GM21381 (cell line): ENCODE measurements around the gene MON2.
A peak's percentile ranks its signal among the peaks of the same experiment; 100 is the strongest.
"Not testable (repeated sequence)": the region's sequence is repeated elsewhere in the genome, so short reads cannot be mapped to it uniquely, and the experiment has no call there.

Source experiments
- ATAC-seq: cut with Tn5 transposase; IDR thresholded peaks from one replicate; pipeline ENCODE4 v1.9.1; 2021; ENCODE audit warnings: mild to moderate bottlenecking, moderate library complexity; ENCODE audit not compliant: unreplicated experiment

The MON2 gene

DNA sequence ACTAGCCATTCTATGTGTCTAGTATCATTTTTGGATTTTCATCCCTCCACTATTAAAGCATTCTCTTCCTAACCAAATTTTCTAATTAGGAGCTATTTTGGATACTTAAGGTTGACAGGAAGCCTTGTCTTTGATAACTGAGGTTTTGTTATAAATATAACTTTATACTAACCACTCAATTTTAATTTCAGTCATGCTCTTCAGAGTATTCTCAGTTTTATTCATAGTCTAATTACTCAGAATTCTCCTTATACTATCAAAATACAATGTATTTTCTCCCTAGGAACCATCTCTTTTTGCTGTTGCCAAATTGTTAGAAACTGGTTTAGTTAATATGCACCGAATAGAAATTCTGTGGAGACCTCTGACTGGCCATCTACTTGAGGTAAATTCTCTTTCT is 76.2 kb downstream of the MON2 start:
- no peak for ATAC-seq

DNA sequence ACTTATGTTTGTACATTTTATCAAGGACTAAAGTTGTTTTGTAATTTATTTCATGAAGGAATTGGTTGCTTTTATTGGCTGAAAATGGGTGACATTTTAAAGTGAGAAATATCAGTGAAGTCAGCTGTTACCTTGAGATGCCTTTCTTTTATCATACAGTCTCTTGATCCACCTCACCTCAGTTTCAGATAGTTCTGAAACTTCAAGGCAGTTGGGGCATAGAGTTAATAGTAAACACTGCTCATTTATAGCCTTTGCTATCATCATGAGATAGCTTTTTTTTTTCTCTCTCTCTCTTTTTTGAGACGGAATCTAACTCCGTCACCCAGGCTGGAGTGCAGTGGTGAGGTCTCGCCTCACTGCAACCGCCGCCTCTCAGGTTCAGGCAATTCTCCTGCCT is 76.7 kb downstream of the MON2 start:
- no peak for ATAC-seq

DNA sequence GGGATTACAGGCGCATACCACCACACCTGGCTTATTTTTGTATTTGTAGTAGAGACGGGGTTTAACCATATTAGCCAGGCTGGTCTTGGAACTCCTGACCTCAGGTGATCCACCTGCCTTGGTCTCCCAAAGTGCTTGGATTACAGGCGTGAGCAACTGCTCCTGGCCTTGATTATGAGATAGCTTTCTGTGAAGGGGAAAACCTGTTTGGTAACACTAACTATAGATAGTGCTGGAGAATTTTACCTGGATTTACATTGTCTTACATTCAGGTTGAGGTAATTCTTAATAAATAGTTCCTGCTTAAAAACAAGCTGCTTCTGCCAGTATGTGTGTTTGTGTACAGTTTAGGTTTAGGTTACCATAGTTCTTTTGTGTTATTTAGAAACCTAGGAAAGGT is 77.1 kb downstream of the MON2 start:
- no peak for ATAC-seq

DNA sequence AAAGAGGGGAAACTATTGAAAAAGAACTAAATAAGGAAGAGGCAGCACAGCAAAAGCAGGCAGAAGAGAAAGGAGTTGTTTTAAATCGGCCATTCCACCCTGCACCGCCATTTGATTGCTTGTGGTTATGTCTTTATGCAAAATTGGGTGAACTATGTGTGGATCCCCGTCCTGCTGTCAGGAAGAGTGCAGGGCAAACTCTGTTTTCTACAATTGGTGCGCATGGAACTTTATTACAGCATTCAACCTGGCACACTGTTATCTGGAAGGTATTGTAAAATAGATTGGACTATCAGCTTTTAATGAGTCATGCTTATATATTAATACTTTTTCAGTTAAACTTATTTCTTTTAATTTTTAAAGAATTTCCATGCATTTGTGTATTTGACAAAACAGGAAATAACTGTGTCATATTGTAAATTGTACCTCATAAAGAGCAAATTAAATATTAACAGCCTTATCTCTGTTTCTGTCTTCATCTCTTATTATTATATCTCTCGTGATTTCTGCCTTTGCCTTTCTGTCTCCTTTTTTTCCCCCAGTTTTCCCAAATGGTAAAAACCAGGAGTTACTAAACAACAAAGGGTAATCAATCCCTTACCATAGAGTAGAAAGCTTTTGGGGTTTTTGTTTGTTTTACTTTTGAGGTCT is 86.4 kb downstream of the MON2 start:
- no peak for ATAC-seq

DNA sequence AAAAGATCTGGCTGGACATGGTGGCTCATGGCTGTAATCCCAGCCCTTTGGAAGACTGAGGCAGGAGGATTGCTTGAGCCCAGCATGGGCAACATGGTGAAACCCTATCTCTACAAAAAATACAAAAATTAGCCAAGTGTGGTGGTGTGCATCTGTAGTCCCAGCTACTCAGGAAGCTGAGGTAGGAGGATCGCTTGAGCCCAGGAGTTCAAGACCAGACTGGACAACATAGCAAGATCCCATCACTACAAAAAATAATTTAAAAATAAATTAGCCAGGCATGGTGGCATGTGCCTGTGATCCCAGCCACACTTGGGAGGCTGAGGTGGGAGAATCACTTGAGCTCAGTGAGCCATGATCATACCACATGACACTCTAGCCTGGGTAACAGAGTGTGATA is 92.7 kb downstream of the MON2 start:
- not testable (repeated sequence) for ATAC-seq

DNA sequence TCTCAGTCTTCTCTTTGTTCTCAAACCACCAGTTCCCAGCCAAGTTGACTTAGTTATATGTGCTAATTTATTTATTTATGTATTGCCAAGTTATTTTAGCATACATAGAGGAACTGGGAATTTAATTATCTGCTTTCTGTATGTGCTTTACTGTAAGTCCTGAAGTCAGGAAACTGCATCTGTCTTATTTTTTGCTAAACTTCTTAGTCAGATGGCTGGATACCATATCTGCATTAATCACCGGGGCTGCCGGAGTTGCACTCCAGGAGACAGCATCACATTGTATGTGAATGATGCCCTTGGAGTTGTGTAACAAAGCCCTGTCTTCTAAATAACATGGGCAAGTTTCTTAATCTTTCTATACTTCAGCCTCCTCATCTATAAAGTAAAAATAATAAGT is 96.2 kb downstream of the MON2 start:
- no peak for ATAC-seq

DNA sequence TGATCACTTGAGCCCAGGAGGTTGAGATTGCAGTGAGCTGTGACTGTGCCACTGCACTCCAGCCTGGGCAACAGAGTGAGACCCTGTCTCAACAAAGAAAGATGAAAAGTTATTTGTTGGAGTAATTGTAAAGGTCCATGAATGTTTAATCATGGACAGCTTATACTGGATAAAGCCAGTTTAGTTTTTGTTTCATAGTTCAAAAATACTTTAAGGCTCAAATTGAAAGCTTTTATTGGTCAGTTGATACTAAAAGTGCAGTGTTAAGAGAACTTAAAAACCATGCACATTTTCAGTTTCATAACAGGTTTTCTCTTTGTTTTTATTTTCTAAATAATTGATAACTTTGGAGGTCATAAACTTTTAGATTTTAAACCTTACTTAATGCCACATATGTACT is 108.4 kb downstream of the MON2 start:
- peak; percentile 70 for ATAC-seq

DNA sequence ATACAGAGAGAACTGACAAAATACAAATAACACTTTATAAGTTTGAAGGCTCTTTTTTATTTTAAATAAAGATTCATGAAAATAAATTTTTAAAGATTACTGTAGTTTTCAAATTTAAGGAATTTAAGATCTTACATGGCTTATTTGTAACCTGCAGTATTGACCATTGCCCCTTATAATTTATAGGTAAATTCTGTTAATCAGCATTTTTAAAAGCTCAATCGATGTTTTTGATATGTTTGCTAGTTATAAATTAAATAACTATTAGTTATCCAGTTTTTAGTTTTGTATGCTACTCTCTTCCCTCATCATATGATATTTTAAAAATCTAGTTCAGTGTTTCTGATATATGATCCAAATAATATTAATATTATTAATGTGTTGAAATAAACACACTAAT is 109.9 kb downstream of the MON2 start:
- no peak for ATAC-seq

DNA sequence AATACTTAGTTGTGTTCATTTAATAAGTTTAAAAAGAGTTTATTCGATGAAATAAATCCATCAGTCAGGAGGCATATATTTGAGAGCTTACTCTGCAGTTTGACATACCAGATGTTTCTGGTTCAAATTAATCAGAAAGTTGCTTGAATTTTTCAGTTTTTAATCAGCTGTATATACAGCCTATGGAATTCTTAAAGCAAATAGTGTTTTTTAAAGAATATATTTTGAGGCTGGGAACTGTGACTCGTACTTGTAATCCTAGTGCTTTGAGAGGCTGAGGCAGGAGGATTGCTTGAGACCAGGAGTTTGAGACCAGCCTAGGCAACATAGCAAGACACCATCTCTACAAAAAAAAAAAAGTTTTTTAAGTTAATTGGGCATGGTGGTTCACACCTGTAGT is 112.1 kb downstream of the MON2 start:
- no peak for ATAC-seq

DNA sequence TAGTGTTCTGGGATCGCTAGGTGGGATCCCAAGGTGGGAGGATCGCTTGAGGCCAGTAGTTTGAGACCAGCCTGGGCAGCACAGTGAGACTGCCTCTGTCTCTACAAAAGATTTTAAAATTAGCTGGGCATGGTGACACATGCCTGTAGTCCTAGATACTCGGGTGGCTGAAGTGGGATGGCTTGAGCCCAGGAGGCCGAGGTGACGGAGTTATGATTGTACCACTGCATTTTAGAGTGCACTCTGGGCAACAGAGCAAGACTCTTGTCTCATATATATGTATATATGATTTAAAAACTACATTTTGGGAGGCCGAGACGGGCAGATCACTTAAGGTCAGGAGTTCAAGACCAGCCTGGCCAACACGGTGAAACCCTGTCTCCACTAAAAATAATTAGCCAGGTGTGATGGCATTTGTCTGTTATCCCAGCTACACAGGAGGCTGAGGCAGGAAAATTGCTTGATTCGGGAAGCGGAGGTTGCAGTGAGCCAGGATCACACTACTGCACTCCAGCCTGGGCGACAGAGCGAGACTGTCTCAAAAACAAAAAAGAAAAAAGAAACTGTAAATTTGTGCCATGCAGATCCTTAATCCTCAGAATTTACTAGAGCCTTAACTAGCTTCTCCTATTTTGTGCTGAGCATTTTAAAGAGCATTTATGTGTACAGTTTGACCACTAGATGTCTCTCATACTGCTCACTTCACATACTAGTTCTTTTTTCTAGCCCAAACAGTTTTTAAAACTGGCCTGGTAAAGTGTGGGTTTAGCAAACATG is 114.8 kb downstream of the MON2 start:
- peak; percentile 52 for ATAC-seq

DNA sequence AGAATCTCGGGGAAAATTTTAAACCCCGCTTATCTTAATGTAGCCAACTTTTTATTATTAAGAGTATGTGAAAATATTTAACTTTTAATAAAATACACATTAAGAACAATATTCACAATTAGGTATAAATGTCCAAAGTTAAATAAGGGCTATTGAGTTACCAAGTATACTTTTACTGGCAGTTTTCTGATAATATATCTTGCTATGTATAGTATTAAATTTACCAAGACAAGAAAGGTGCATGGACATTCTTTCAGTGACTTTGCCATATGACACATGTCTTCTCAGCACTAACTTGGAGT is 115.4 kb downstream of the MON2 start:
- ATAC-seq: no peak

DNA sequence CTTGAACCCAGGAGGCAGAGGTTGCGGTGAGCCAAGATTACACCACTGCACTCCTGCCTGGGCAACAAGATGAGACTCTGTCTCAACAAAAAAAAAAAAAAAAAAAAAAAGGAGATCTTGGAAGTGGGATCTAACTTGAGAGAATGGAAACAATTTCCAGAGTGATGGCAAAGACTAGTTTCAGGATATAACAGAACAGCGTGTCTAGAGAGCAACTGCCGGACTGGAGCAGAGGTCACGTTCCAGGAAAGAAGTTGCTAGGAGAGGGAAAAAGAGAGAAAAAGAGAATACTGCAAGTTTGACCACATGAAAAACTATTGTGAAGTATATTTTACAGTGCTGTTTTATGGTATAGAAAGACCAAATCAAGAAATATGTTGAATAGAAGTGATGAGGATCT is 118.0 kb downstream of the MON2 start:
- no peak for ATAC-seq

DNA sequence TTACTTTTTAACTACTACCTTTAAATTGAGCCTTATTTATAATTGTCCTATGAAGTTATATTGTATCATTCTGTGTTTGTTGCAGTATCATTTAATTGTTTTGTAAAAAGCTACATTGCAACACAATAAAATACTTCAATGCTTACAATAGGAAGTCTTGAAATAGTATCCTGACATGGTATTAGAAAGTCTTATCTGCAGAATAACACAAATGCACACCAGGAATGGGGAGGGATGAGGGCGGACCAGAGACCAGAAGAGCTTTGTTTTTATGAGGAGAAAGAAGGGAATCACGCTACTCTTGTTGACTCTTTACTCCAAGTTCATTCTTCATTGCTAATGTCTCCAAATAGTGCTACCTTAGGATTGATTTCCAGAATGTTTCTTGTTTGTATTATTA is 120.2 kb downstream of the MON2 start:
- ATAC-seq: no peak

DNA sequence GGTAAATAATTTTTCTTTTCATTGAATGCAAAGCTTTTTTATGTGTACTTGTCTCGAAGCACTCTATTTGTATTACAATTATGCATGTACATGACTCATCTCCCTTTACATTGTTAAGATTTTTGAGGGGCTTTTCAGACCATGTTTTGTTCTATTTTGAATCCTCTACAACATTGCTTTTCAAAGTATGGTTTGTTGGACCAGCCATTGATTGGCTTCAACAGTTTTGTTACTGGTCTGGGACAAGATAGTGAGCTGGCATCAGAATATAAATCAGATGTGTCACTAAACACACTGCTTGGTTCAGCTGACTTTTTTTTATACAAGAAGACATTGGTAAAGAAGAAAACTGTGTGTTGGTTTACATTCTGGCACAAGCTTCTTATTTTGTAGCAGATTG is 122.3 kb downstream of the MON2 start:
- no peak for ATAC-seq

DNA sequence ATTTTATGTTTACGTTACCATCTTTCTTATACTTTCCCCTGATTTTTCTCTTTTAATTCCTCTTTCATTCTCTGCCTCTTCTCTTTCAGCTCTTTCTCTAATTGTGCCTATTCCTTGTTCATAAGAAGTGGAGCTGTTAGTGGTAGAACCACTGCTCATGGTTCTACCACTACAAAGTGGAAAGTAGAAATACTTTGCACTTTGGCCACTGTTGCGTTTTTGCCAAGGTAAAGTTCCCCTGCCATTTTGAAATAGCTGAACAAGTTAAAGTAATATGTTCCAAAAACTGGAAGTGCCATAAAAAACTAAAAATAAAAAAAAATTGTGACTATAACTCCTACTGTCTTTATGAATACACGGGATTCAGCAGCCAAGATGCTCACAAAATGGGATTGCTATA is 130.6 kb downstream of the MON2 start:
- ATAC-seq: no peak

DNA sequence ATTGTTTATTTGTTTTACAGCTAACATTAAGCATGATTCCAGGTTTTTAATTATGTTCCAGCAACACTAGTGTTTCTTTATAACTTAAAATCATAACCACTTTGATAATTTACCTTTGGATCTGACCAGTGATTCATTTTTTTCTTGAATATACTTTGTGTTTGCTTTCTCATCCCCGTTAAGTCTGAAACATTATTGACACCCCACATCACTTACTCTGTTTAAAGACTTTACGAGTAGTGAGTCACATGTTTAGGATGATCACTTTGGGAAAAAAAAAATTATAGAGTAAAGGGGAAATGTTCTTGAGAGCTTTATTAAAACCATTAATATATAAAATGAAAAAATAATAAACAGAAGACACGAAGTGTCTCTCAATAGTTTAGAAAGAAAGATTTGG is 132.2 kb downstream of the MON2 start:
- ATAC-seq: no peak

DNA sequence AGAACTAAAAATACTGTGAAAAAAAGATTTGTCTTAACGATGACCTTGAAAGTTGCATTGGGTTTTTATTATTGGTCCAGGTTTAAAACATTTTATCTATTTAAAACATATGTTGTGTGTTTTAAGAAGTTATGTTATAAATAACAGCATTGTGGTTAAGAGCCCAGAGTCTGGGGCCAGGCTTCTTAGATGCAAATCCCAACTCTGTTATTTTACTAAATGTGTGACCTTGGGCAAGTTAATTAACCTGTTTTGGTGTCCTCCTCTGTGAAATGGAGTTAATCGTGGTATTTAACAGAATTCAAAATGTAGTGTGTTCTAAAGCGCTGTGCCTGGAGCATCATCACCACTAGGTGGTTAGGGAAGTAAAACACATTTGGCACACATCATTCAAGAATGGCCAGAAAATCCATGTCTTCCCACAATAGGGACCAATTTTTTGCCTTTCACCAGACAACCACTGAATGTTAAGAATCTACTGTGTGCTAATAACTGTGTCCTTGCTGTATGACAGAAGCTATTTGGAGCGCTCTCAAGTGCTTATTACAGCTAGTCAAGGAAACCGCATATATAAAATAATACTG is 133.3 kb downstream of the MON2 start:
- ATAC-seq: no peak

DNA sequence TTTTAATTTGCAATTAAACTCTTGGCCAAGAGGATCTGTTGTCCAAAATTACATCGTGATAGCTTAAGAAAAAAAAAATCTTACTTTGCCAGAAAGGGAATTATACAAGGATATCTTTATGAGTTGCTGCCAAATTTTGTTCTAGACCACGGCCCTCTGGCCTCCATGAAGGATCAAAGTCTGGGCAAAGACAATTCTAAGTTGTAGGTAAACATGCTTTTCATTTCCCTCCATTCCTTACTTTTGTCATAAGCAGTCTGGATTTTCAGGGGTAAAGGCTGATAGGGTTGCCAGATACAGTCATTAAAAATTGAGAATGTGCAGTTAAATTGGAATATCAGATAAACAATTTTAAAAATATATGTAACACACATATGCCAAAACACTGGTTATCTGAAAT is 135.1 kb downstream of the MON2 start:
- ATAC-seq: no peak

DNA sequence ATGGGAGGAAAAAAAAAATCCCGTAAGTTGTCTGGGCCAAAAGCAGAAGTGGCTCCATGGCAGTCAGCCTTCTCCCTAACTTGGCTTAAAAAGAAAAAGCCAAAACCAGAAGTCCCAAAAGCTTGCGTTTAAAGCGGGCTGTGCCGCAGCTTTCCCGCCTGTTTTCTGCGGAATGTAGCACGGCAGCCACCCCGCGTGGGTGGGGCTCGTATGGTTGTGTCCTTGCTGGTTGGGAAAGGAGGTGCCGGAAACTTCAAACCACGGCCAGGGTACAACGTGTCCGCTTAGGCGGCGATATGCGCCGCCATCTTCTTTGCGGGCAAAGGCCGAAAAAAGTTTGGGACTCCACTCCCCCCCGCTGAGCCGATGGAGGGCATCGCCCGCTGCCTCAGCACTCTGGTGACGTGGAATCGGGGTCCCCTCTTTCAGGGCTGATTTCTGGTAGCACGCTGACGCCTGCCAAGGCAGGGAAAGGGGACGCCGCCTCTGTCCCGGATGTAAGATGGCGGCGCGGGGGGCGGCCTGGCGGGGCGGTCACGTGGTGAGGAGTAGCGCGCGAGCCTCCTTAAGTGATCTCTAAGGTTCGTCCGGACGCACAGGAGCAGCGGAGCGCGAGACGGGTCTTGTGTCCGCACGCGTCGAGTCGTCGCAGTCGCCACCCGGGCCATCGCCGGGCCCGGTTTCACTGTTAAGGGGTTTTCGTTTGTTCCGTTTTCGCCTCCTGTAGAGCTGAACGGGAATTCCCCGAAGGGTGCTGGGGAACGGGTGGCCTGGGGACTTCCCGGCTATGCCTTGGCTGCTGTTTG is 135.8 kb downstream of the MON2 start:
- ATAC-seq: peak; percentile 60

DNA sequence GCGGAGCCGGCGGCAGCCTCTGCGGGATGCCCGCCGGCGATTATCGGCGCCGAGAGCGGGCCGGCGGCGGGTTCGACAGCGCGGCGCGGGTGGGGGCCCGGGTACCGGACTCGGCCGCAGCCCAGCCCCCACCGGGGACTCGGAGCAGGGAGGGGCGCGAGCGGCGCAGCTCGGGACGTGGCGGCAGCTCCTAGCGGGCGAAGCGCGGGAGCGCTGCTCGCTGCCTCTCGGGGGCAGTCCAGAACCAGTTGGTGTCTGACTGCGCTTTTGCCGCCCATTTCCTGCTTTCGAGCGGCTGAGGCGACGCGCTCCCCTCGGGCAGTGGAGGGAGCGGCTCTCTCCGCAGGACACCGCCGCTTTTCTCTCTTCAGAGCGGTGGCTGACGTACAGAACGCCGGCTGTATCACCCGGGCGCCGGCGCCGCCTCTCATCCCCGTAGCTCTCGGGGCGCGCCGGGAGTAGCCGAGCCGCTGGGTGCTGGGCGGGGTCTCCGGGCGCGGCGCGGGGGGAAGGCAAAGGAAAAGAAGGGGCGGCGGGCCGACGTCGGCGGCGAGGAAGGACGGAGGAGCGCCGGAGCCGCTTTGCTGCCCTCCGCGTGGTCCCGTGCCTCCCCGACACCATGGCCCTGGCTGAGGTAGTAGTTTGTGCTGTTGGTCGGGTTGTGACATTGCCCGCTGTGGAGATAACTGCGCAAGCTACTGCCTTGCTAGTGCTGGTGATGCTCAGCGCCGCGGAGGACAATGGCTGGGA is 136.6 kb downstream of the MON2 start:
- ATAC-seq: peak; percentile 68

DNA sequence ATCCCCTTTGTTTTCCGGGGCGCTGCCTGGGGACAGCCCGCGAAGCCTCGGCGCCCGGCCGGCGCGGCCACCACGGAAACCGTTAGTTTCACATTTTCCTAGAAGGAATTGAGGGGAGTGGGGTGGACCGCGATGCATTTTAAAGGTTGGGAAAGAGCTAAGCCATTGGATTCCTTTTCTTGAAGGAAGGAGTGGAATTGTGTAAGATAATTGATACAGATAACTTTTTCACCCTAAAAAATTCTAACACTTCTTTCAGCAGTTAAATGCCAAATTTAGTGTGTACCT is 137.1 kb downstream of the MON2 start:
- no peak for ATAC-seq
